ENCODE data around the gene ARL15. TPM values are rescaled to one million over a fixed set of nuclear protein-coding genes. Genes with fewer than 3 reads are reported as not detected.
A peak's percentile ranks its signal among the peaks of the same experiment; 100 is the strongest.

The ARL15 gene
- total RNA-seq, 1 donor from 2014 or later = 74.4 TPM

- no peak for DNase-seq (ENCODE audit: extremely low spot score in 2 of 2)
- TF ChIP-seq POLR2A (IDR thresholded peaks at IDR 0.05) (no peak), CTCF (IDR thresholded peaks at IDR 0.05) (no peak), POLR2AphosphoS5 (IDR thresholded peaks at IDR 0.05; ENCODE audit: insufficient read depth in 1 of 2, low read depth in 1 of 2) (no peak)
- Histone ChIP-seq H3K4me3 (no peak overlapping the region), H3K27ac (no peak overlapping the region), H3K27me3 (no peaks in the 10 kb centered on the region), H3K4me1 (peaks cover 23% of the 10 kb centered on the region), H3K36me3 (no peaks in the 10 kb centered on the region), H3K9me3 (no peaks in the 10 kb centered on the region)
- intact Hi-C loops (cut with DNase I) = no loop called here
These were observed 2.1 kb upstream of the ARL15 start for GRCh38 chr5:54312499-54312898.

GRCh38 chr5:54311176-54311677, 854 bp upstream of the ARL15 start:
- Histone ChIP-seq H3K27ac (peak overlapping the region; percentile 92), H3K4me3 (peak overlapping the region; percentile 96 to 97), H3K9me3 (no peaks in the 10 kb centered on the region), H3K27me3 (no peaks in the 10 kb centered on the region), H3K4me1 (peaks cover 23% of the 10 kb centered on the region), H3K36me3 (no peaks in the 10 kb centered on the region)
- intact Hi-C loops (cut with DNase I) = no loop called here
- TF ChIP-seq POLR2AphosphoS5 (IDR thresholded peaks at IDR 0.05; ENCODE audit: insufficient read depth in 1 of 2, low read depth in 1 of 2) = no peak
- no peak for TF ChIP-seq CTCF (IDR thresholded peaks at IDR 0.05)
- TF ChIP-seq POLR2A (IDR thresholded peaks at IDR 0.05) = no peak
- no peak for DNase-seq (ENCODE audit: extremely low spot score in 2 of 2)

GRCh38 chr5:54309691-54310432, 511 bp downstream of the ARL15 start:
- intact Hi-C loops (cut with DNase I) = no loop called here
- Histone ChIP-seq H3K4me3 (peak overlapping the region; percentile 96 to 97), H3K27me3 (no peaks in the 10 kb centered on the region), H3K9me3 (no peaks in the 10 kb centered on the region), H3K4me1 (peaks cover 23% of the 10 kb centered on the region), H3K36me3 (no peaks in the 10 kb centered on the region), H3K27ac (peak overlapping the region; percentile 92)
- DNase-seq (ENCODE audit: extremely low spot score in 2 of 2) = peak in 1 of 2 donors; percentile 91
- TF ChIP-seq POLR2AphosphoS5 (IDR thresholded peaks at IDR 0.05; ENCODE audit: insufficient read depth in 1 of 2, low read depth in 1 of 2) = no peak
- no peak for TF ChIP-seq POLR2A (IDR thresholded peaks at IDR 0.05)
- TF ChIP-seq CTCF (IDR thresholded peaks at IDR 0.05) = no peak

GRCh38 chr5:54309276-54309675, 1.1 kb downstream of the ARL15 start:
- no peaks in the 10 kb centered on the region for H3K27me3 ChIP-seq
- H3K4me1 ChIP-seq = peaks cover 23% of the 10 kb centered on the region
- intact Hi-C loops (cut with DNase I) = no loop called here
- no peaks in the 10 kb centered on the region for H3K9me3 ChIP-seq
- TF ChIP-seq CTCF (IDR thresholded peaks at IDR 0.05) = no peak
- no peak for TF ChIP-seq POLR2A (IDR thresholded peaks at IDR 0.05)
- no peak for TF ChIP-seq POLR2AphosphoS5 (IDR thresholded peaks at IDR 0.05; ENCODE audit: insufficient read depth in 1 of 2, low read depth in 1 of 2)
- no peak for DNase-seq (ENCODE audit: extremely low spot score in 2 of 2)
- peak overlapping the region; percentile 96 to 97 for H3K4me3 ChIP-seq
- H3K27ac ChIP-seq = peak overlapping the region; percentile 92
- no peaks in the 10 kb centered on the region for H3K36me3 ChIP-seq

GRCh38 chr5:54307583-54307982, 2.8 kb downstream of the ARL15 start:
- no peak overlapping the region for H3K4me3 ChIP-seq
- no peak overlapping the region for H3K27ac ChIP-seq
- H3K4me1 ChIP-seq = peaks cover 23% of the 10 kb centered on the region
- DNase-seq (ENCODE audit: extremely low spot score in 2 of 2) = no peak
- H3K36me3 ChIP-seq = no peaks in the 10 kb centered on the region
- intact Hi-C loops (cut with DNase I) = no loop called here
- no peaks in the 10 kb centered on the region for H3K27me3 ChIP-seq
- no peak for TF ChIP-seq CTCF (IDR thresholded peaks at IDR 0.05)
- H3K9me3 ChIP-seq = no peaks in the 10 kb centered on the region

Data from vagina (tissue), 2 donors.